Measurements from ENCODE around the gene ATOH8.
"Not testable (repeated sequence)": the region's sequence is repeated elsewhere in the genome, so short reads cannot be mapped to it uniquely, and the experiment has no call there.

Gene ATOH8
- total RNA-seq, result 0.13 to 0.94 reads per million in 2 donors

- DNase-seq, result peak in 1 of 5 experiments; percentile 37
Observed at GRCh38 chr2:85753525-85754312, at the start of gene ATOH8. TSS of gene ATOH8 (plus strand) at chr2:85753991. CDS start at chr2:85754190, 199 bp downstream.

- DNase-seq, result no peak
Observed at GRCh38 chr2:85704038-85704437, 49.8 kb upstream of the ATOH8 start.

- DNase-seq, result peak in 3 of 5 experiments; percentile 10 to 85 (median 55)
Observed at GRCh38 chr2:85704800-85705679, 48.8 kb upstream of the ATOH8 start.

- no peak for DNase-seq
Observed at GRCh38 chr2:85705680-85706039, 48.1 kb upstream of the ATOH8 start.

- no peak for DNase-seq
Observed at GRCh38 chr2:85706063-85706462, 47.7 kb upstream of the ATOH8 start.

- DNase-seq, result no peak
Observed at GRCh38 chr2:85706599-85707296, 47.0 kb upstream of the ATOH8 start.

GRCh38 chr2:85707304-85707703, 46.5 kb upstream of the ATOH8 start:
- peak in 3 of 5 experiments; percentile 32 to 98 (median 60) for DNase-seq

- DNase-seq, result no peak
Observed at GRCh38 chr2:85708641-85709040, 45.1 kb upstream of the ATOH8 start.

GRCh38 chr2:85709401-85709811, 44.4 kb upstream of the ATOH8 start:
- no peak for DNase-seq

GRCh38 chr2:85710687-85711577, 42.9 kb upstream of the ATOH8 start:
- DNase-seq, result no peak

GRCh38 chr2:85711578-85712060, 42.2 kb upstream of the ATOH8 start:
- no peak for DNase-seq

- DNase-seq, result no peak
Observed at GRCh38 chr2:85712336-85712735, 41.5 kb upstream of the ATOH8 start.

GRCh38 chr2:85712849-85713612, 40.8 kb upstream of the ATOH8 start:
- no peak for DNase-seq

GRCh38 chr2:85713836-85714235, 40.0 kb upstream of the ATOH8 start:
- DNase-seq, result no peak

- DNase-seq, result not testable (repeated sequence)
Observed at GRCh38 chr2:85714421-85714820, 39.4 kb upstream of the ATOH8 start.

- DNase-seq, result peak in 1 of 5 experiments; percentile 20
Observed at GRCh38 chr2:85714841-85715240, 39.0 kb upstream of the ATOH8 start.

- no peak for DNase-seq
Observed at GRCh38 chr2:85716346-85716914, 37.4 kb upstream of the ATOH8 start.

- DNase-seq, result no peak
Observed at GRCh38 chr2:85717308-85718008, 36.3 kb upstream of the ATOH8 start.

- peak in 1 of 5 experiments; percentile 17 for DNase-seq
Observed at GRCh38 chr2:85718009-85718391, 35.8 kb upstream of the ATOH8 start.

Measured in T-helper 2 cell (primary cell).